GM13976 (cell line): Measurements from ENCODE around the gene MAP4K5.
"Not testable (repeated sequence)": the region's sequence is repeated elsewhere in the genome, so short reads cannot be mapped to it uniquely, and the experiment has no call there.

Experiments used
- DNase-seq: peaks from one replicate; pipeline ENCODE4 v3.0.0; 2012; ENCODE audit warnings: low spot score
- in situ Hi-C: fragments of 300-500 bp; cut with MboI; formaldehyde crosslinking; loops from one replicate; pipeline ENCODE4 v1.12.0; 2022; ENCODE audit warnings: low sequenced_read_pairs, mixed read lengths, inconsistent platforms; ENCODE audit not compliant: unreplicated experiment
- TF ChIP-seq, protein P1 (sequence below): IDR thresholded peaks from 2 replicates; pipeline ENCODE4 v1.5.1; 2012; ENCODE audit warnings: borderline replicate concordance, mild to moderate bottlenecking; ENCODE audit not compliant: insufficient read depth; ENCODE audit errors: extremely low read depth, missing control alignments, control extremely low read depth

MAP4K5 gene

DNA sequence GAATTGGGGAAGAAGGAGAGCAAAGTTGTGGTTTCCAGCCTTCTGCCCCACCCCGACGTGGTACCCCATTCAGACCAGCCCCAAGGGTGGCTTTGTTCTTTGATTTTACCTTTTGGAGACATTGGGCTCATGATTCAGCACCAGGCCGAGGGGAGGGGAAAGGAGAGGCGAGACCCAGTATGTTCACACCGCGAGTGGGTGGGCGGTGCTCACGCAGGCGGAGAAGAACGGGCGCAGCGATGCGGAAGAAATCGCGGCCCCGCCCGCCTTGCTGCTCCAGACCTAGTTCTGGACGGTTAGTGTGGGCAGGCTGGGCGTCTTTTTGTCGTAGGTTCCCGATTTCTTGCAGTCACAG, 28.5 kb upstream of the MAP4K5 start:
- TF ChIP-seq, protein P1, sequence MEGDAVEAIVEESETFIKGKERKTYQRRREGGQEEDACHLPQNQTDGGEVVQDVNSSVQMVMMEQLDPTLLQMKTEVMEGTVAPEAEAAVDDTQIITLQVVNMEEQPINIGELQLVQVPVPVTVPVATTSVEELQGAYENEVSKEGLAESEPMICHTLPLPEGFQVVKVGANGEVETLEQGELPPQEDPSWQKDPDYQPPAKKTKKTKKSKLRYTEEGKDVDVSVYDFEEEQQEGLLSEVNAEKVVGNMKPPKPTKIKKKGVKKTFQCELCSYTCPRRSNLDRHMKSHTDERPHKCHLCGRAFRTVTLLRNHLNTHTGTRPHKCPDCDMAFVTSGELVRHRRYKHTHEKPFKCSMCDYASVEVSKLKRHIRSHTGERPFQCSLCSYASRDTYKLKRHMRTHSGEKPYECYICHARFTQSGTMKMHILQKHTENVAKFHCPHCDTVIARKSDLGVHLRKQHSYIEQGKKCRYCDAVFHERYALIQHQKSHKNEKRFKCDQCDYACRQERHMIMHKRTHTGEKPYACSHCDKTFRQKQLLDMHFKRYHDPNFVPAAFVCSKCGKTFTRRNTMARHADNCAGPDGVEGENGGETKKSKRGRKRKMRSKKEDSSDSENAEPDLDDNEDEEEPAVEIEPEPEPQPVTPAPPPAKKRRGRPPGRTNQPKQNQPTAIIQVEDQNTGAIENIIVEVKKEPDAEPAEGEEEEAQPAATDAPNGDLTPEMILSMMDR, result no peak
- in situ Hi-C loops, result no loop called here
- DNase-seq, result no peak

DNA sequence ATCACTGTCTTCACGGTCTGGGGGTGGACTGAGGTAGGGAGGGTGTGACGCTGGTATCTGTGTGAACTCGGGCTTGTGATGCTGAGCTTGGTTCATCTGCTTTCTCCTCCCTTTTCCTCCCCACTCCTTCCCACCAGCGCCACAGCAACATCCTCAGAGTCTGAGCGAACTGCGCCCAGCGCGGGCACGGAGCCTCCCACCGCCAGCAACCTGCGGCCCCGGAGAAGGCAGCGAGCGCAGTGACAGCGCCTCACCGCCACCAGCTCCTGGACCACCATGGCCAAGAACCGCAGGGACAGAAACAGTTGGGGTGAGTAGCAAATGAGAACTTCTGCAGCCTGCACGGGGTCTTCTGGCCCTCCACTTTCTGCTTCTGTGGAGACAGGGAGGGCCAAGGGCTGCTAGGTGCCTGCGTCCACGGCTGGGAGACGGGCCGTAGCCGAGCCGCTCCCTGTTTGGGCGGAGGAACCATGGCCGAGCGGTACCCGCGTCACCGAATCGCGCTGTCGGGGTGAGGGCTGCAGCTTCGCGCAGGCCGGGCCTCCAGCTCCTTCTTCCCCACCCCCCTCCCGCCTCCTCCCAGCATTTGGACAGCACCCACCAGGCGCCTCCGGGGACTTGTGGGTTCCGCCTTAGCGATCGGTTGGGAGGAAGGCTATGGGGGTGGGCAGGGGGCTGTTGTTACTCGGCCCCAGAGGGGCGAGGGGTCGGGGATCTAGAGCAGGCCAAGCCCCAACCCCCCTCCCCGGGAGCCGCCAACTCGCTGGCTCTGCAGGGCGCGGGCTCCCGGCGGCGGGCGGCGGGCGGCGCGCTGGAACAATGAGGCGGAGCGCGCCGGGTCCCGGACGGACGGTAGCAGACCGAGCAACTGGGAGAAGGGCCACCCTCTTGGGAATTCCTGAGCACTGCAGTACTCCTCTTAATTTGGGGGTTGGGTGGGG, 27.9 kb upstream of the MAP4K5 start, which contains the start of gene ATL1:
TSS of gene ATL1 (plus strand) at position 156 of the 941 bp plus-strand sequence. CDS start at position 277, 121 bp downstream.
- TF ChIP-seq, protein P1, result no peak
- peak; percentile 76 for DNase-seq
- in situ Hi-C loops, result no loop called here

DNA sequence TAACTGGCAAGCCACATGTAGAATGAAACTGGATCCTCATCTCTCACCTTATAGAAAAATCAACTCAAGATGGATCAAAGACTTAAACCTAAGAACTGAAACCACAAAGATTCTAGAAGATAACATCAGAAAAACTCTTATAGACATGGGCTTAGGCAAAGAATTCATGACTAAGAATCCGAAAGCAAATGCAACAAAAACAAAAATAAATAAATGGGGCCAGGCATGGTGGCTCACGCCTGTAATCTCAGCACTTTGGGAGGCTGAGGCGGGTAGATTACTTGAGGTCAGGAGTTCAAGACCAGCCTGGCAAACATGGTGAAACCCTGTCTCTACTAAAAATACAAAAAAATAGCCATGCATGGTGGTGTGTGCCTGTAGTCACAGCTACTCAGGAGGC, 20.4 kb upstream of the MAP4K5 start:
- in situ Hi-C loops, DNase-seq: not testable (repeated sequence)

DNA sequence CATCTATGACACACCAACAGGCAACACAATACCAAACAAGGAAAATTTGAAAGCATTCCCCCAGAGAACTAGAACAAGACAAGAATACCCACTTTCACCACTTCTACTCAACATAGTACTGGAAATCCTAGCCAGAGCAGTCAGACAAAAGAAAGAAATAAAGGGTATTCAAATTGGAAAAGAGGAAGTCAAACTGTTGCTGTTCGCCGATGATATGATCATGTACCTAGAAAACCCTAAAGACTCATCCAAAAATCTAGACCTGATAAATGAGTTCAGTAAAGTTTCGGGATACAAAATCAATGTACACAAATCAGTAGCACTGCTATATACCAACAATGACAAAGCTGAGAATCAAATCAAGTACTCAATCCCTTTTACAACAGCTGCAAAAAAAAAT, 19.5 kb upstream of the MAP4K5 start:
- DNase-seq, result no peak
- TF ChIP-seq, protein P1, result no peak
- in situ Hi-C loops, result no loop called here

DNA sequence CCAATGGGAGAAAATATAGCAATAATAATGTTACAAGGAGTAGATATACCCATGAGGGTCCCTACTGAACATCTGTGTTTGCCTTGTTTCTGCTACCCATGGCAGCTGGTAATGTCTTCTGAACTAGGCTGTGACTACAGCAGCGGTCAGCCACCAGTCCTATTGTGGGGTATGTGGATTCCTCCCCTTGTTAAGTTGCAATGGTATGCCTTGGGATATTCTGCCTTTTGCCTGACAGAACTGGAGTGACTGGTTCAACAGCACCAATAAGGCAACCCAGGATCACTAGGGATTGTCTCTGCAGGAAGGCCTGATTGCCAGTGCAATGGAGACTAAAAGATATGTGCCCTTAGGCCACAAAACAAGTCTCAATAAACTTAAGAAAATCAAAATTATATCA, 17.9 kb upstream of the MAP4K5 start:
- in situ Hi-C loops, result no loop called here
- DNase-seq, result no peak
- TF ChIP-seq, protein P1, result no peak

DNA sequence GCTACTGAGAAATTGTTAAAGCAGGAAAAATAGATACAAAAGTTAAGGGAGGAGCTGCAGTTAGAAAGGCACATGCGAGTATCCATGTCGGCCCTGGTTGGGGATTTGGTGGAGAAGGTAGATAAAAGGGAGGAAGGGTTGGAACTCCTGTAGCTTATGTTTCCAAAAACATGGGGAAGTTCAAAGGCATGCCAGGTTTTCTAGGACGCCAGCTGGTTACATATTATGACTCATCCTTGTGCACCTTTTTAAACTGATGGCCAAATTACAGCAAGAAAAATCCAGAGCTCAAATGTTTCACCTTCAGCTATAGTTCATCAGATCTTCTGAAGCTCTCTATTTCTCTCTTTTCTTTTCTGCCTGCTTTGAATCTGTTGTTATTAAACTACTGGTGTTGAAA, 13.2 kb upstream of the MAP4K5 start:
- TF ChIP-seq, protein P1, result no peak
- DNase-seq, result no peak
- in situ Hi-C loops, result loop anchor here (10.0 to 25.0 kb wide), 3 partner anchors 229 to 683 kb away; partner anchors contain the start of gene NEMF

DNA sequence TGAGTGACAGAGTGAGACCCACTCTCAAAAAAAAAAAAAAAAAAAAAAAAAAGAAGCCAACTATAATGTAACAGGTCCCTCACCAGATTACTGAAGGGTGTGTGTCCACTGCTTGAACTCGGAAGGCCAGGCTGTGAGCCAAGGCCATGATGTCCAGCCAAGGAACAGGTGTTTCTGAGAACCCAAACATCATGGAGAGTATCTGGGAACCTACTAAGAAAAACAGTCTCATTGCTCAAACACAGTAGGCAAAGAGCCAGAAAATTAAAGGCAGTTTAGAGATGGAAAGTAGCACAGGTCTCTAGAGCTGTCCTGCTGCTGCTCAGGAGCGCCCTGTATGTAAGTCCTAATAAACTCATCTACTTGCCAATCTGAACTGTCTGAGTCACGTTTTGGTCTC, 12.5 kb upstream of the MAP4K5 start:
- TF ChIP-seq, protein P1, result no peak
- no peak for DNase-seq
- in situ Hi-C loops, result loop anchor here (10.0 to 25.0 kb wide), 3 partner anchors 230 to 683 kb away; partner anchors contain the start of gene NEMF
